LNCaP clone FGC (cell line): ENCODE data around the gene GNA14.

Experiments used
- DNase-seq: peaks from one replicate; pipeline ENCODE4 v3.0.0-alpha.2; 2011; ENCODE audit warnings: low read depth
- H3K4me3 ChIP-seq: 2 replicates; pipeline ENCODE4 v1.5.1; 2011; ENCODE audit warnings: mild to moderate bottlenecking, low read depth, low read length, control low read depth
- CTCF ChIP-seq: IDR thresholded peaks from 2 replicates; pipeline ENCODE4 v1.5.1; 2012; ENCODE audit warnings: mild to moderate bottlenecking; ENCODE audit not compliant: control insufficient read depth, insufficient read depth; ENCODE audit errors: extremely low read depth

Gene GNA14

GRCh38 chr9:77556396-77556795, 91.7 kb downstream of the GNA14 start:
- DNase-seq: no peak
- no peak overlapping the region for H3K4me3 ChIP-seq
- no peak for TF ChIP-seq CTCF

- H3K4me3 ChIP-seq: no peak overlapping the region
- DNase-seq: no peak
- no peak for TF ChIP-seq CTCF
Measured at GRCh38 chr9:77554586-77555105, 93.5 kb downstream of the GNA14 start.

- no peak overlapping the region for H3K4me3 ChIP-seq
- no peak for TF ChIP-seq CTCF
- DNase-seq: no peak
Measured at GRCh38 chr9:77547106-77547730, 100.9 kb downstream of the GNA14 start.

GRCh38 chr9:77546376-77546950, 101.7 kb downstream of the GNA14 start:
- no peak for TF ChIP-seq CTCF
- H3K4me3 ChIP-seq: no peak overlapping the region
- no peak for DNase-seq

GRCh38 chr9:77544546-77544945, 103.6 kb downstream of the GNA14 start:
- no peak for TF ChIP-seq CTCF
- H3K4me3 ChIP-seq: no peak overlapping the region
- DNase-seq: no peak

GRCh38 chr9:77543131-77543822, 104.8 kb downstream of the GNA14 start:
- no peak for DNase-seq
- no peak for TF ChIP-seq CTCF
- no peak overlapping the region for H3K4me3 ChIP-seq

GRCh38 chr9:77541600-77541999, 106.5 kb downstream of the GNA14 start:
- no peak for DNase-seq
- TF ChIP-seq CTCF: no peak
- H3K4me3 ChIP-seq: no peak overlapping the region
